ENCODE results near the gene ULK1.

Gene ULK1

DNA sequence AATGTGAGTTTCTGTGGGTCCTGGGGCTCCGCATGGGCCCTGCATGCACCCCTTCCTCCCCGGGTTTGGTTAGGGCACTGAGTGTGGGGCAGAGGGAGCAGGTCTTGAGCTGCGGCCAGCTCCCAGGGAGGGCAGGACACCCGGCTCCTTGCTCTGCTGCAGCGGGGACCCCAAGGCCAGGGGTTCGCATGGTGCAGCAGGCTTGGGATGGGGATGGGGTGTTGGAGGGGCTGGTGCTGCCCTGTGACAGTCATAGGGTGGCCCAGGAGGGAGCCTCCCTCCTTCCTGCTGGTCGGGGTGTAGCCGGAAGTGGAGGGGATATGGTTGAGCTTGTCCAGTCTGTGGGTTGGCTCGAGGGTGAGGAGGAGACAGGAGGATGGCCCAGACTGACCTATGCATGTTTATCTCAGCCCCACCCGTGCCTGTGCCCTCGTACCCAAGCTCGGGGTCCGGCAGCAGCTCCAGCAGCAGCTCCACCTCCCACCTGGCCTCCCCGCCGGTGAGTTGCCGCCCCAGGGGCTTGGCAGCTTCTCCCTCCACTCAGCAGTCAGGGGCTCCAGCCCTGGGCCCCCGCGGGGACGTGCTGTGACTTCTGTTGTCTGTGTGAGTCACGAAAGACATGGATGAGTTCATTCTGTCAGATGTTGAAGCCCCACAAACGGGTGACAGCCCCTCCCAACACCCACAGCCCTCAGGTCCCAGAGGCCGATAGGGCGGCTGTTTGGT lies 16.0 kb downstream of the ULK1 start:
- H3K4me3 ChIP-seq (ENCODE audit: low read depth, low read length), result no peak overlapping the region
- TF ChIP-seq, protein P1, sequence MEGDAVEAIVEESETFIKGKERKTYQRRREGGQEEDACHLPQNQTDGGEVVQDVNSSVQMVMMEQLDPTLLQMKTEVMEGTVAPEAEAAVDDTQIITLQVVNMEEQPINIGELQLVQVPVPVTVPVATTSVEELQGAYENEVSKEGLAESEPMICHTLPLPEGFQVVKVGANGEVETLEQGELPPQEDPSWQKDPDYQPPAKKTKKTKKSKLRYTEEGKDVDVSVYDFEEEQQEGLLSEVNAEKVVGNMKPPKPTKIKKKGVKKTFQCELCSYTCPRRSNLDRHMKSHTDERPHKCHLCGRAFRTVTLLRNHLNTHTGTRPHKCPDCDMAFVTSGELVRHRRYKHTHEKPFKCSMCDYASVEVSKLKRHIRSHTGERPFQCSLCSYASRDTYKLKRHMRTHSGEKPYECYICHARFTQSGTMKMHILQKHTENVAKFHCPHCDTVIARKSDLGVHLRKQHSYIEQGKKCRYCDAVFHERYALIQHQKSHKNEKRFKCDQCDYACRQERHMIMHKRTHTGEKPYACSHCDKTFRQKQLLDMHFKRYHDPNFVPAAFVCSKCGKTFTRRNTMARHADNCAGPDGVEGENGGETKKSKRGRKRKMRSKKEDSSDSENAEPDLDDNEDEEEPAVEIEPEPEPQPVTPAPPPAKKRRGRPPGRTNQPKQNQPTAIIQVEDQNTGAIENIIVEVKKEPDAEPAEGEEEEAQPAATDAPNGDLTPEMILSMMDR (IDR thresholded peaks at IDR 0.05; ENCODE audit: low read depth, low read length), result no peak
- in situ Hi-C loops (cut with HindIII; ENCODE audit: low sequenced_read_pairs), result no loop called here
- no peak for DNase-seq (ENCODE audit: low read depth, low spot score)

DNA sequence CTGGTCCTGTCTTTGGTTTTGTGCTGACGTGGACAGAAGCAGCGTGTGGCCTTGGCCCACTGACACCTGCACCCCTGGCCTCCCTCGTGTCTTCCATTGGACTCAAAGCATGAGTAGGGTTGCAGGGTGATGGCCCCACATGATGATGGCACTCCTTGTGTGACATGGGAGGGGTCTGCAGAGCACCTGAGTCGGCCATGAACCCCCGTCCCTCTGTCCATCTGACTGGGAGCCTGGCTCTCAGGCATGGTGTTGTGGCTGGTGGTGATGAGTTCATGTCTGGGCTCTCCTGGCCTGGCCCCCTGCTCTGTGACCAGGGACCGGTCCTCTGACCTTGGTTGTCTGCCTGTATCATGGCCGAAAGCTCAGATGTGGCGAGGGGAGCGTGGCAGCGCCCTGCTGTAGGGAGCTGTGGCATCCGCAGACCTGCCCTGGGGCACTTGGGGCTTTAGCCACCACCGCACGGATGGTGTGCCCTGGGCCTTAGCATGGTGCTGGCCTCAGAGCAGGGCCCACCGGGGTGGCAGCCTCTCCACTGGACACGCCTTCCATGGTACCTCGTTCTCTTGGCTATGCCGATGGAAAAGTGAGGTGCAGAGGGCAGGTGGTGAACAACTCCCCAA lies 16.7 kb downstream of the ULK1 start:
- no peak for DNase-seq (ENCODE audit: low read depth, low spot score)
- no peak overlapping the region for H3K4me3 ChIP-seq (ENCODE audit: low read depth, low read length)
- in situ Hi-C loops (cut with HindIII; ENCODE audit: low sequenced_read_pairs), result no loop called here
- TF ChIP-seq, protein P1 (IDR thresholded peaks at IDR 0.05; ENCODE audit: low read depth, low read length), result no peak

DNA sequence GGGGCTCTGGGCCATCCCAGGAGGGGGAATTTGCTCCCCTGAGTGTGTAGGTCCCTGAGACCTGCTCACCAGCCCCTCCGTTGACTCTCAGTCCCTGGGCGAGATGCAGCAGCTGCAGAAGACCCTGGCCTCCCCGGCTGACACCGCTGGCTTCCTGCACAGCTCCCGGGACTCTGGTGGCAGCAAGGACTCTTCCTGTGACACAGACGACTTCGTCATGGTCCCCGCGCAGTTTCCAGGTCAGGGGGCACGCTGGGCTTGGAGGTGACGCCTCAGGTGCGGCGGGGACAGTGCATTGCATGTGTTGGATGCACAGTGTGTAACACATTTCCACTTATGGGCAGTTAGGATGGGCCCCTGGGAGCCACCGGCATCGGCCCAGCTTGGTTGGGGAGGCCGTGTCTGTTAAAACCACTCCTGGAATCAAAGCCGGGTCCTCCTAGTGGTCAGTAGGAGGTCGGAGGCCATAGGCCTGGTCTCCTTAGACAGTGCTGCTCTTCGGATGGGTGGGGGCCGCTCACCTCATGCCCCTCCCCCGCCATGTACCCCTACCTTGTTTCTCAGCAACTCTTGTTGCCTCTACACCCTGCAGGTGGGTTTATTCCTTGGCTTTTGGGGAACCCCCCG lies 17.5 kb downstream of the ULK1 start:
- in situ Hi-C loops (cut with HindIII; ENCODE audit: low sequenced_read_pairs), result no loop called here
- H3K4me3 ChIP-seq (ENCODE audit: low read depth, low read length), result no peak overlapping the region
- TF ChIP-seq, protein P1 (IDR thresholded peaks at IDR 0.05; ENCODE audit: low read depth, low read length), result no peak
- no peak for DNase-seq (ENCODE audit: low read depth, low spot score)

DNA sequence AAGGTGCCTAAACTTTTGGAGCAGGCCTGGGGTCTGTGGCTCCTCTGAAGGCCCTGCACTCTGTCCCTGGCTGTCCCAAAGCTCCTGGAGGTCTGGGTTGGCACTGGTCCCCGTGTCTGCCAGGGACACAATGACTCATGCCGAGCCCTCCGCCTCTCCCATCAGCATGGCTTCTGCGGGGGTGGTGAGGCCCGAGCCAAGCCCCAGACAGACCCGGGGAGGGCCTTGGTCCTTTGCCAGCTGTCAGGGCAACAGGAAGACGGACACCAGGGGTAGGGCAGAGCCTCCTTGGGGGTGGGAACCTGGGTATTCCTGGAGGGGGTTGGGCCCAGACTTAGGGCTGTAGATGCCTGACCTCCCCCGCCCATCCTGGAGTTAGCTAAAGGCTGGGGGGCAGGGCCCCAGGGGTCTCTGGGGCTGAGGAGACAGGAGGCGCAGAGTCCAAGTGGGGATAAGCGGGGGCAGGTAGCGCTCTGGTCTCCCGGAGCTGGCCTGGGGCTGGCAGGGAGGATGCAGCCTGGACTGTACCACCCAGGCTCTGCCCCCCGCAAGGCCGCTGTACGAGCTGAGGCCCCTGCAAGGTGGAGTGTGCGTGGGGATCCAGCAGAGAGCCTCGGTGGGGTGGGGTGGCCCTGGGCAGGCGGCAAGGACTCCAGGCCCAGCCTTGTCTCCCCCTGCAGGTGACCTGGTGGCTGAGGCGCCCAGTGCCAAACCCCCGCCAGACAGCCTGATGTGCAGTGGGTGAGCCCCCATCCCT lies 18.3 kb downstream of the ULK1 start:
- TF ChIP-seq, protein P1 (IDR thresholded peaks at IDR 0.05; ENCODE audit: low read depth, low read length), result peak; percentile 15
- H3K4me3 ChIP-seq (ENCODE audit: low read depth, low read length), result no peak overlapping the region
- DNase-seq (ENCODE audit: low read depth, low spot score), result peak; percentile 84
- in situ Hi-C loops (cut with HindIII; ENCODE audit: low sequenced_read_pairs), result no loop called here

DNA sequence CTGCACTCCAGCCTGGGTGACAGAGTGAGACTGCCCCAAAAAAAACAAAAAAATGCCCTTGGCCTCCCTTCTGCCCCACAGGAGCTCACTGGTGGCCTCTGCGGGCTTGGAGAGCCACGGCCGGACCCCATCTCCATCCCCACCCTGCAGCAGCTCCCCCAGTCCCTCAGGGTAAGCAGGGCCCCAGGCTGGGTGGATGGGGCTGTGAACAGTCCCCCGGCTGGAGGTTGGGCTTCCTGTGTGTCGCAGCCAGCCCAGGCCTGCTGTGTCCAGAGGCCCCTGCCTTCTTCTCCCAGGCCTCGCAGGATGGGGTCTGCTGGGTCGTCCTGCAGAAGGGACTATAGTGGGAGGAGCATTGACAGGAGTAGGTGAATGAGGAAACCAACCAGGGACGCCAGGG lies 19.2 kb downstream of the ULK1 start:
- DNase-seq (ENCODE audit: low read depth, low spot score), result no peak
- in situ Hi-C loops (cut with HindIII; ENCODE audit: low sequenced_read_pairs), result no loop called here
- no peak overlapping the region for H3K4me3 ChIP-seq (ENCODE audit: low read depth, low read length)
- TF ChIP-seq, protein P1 (IDR thresholded peaks at IDR 0.05; ENCODE audit: low read depth, low read length), result no peak

DNA sequence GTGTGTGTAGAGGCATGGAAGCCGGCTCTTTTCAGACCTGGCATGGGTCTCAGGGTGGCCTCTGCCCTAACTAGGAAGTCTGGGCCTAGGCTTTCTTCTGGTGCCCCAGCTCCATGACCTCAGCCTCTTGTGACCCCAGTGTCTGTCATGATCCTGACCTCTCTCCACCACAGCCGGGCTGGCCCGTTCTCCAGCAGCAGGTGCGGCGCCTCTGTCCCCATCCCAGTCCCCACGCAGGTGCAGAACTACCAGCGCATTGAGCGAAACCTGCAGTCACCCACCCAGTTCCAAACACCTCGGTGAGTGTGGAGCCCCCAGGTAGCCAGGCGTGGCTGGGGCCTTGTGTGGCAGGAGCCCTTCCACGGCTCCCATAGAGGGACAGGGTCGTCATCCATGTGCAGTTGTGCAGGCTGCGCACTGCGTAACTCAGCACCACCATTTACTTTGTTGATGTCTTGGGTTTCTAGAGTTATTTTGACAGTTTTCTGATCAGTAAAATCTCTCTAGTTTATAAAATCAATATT lies 19.8 kb downstream of the ULK1 start:
- no peak overlapping the region for H3K4me3 ChIP-seq (ENCODE audit: low read depth, low read length)

More for the DNA sequence above, 19.8 kb downstream of the ULK1 start:
- in situ Hi-C loops (cut with HindIII; ENCODE audit: low sequenced_read_pairs), result no loop called here
- DNase-seq (ENCODE audit: low read depth, low spot score), result no peak
- TF ChIP-seq, protein P1 (IDR thresholded peaks at IDR 0.05; ENCODE audit: low read depth, low read length), result no peak
